NCI-H345 treated with DMSO at 0.1 percent for 48 hours (cell line): ENCODE data around the gene SREBF2.

ENCODE experiments used
- DNase-seq: peaks from one replicate; lab custom pipeline; 2025; ENCODE audit not compliant: unreplicated experiment; lab: John Stamatoyannopoulos, UW

Gene SREBF2

DNA sequence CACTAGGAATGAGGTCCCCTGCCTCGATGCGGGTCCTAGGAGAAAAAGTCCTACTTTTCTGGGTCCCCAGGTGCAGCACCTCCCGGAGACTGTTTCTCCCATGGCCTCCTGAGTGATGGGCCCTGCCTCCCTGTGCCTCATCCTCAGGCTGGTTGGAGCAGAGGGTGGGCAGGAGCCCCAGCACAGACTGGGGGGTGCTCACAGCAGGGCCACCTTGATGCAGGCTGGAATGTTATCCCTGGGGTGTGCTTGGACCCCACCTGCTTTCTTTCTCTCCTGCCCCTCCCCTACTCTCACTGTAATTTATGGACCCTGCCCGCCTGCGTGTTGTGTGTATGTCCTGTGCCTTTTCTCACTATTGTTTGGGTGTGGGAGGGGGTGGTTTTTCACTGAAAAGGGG is 73.9 kb downstream of the SREBF2 start:
- no peak for DNase-seq

DNA sequence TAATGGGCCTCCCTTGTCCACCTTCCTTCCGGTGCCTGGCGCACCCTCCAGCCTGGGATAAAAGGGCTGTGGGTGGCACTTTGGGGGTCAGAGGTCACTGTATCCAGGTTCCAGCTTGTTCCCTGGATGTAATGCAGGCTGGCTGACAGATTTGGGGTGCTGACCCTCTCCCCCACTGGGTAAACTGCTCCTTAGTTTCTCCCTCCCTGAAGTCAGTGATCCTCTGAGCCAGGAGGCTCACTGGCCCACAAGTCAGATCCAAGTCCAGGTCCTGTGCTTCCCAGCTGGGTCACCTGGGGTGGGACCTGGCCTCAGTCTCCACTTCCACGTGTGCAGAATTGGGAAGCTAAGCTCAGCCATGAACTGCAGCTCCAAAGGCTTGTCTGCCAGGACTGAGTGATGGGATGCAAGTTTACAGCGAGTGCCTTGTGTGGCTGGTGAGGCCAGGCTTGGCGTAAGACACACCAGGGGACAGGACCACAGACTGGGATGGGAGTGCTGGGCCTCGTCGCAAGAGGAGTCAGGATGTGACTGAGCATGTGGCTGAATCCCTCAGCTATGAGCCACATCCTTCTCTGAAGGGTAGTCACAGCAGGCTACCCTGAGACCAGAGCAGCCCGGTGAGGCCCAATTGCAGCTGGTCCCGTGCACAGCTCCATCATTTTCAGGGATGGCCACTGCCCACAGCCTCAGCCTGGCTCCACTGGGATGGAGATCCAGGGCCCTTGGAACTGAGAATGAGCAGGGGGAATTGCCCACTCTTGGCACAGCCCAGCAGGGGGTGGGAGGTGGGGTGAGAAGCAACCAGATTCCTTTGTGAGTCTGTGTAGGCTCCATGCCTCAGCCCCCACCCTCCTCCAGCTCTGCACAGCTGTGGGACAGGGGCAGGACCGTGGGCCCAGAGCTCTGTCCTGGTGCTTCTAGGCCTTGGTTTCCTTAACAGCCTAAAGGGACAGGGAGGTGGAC is 74.8 kb downstream of the SREBF2 start:
- DNase-seq, result no peak

DNA sequence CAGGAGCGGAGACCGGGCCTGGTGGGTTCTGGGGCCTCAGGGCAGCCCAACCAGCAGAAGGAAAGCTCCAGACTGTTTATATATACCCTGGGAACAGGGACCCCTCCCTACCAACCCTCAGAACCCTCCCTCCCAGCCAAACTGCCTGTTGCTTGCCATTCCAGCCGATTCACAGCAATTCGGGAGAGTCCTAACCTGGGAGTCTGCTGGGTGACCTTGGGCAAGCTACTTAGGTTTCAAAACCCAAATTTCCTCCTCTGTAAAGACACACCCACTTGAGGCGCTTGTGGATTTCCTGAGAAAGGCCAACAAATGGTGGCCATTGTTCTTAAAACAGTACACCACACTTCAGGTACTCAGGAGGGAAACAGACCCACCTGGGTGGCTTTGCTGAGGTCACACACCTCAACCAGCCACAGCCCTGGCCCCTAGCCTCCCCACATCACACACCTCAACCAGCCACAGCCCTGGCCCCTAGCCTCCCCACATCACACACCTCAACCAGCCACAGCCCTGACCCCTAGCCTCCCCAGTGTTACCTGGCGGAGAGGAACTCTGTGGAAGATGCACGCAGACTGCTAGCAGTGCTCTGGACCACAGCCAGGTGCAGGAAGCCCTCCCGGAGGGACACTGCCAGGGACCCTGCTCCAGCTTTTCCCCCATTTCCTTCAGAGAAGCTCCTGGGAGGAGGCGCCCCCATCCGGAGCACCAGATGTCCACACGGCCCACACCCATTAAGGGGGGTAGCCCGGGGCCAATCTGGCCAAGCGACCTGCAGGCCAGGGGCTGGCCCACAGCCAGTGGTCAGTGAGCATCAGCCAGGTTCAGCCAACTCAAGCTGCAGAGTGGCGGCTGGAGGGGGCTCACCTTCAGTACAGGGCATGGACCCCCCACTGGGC is 75.8 kb downstream of the SREBF2 start:
- DNase-seq, result no peak

DNA sequence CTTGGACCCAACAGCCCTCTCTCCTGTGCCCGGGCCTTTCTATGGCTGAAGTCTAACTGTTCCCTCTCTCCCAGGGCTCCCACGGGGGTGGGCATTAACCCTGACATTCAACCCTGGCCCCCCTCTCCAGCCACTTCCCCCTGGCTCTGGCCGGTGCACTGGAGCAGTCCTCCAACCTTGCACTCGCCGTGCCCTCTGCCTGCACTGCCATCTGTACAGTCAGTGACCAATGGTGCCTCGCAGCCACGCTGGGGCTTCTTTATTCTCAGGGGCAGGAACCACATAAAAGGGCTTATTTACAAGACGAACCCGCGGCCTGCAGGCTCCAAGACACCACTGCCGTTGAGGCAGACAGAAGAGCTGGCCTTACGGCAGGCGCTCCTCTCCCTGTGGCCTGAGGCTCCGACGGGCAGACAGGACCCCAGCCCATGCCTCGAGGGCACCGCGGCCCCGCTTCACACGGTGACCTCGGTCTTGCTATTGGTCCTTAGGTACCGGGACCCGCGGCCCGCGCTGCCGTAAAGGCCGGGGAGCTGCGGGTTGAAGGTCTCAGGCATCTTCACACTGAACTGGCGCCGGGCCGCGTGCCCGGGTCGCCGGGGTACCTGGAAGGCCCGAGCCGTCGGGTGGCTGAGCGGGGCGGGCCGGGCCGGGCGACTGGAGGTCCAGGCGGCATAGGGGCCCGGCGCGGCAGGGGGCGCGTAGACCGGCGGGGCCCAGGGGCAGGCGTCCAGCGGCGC is 76.6 kb downstream of the SREBF2 start:
- no peak for DNase-seq

DNA sequence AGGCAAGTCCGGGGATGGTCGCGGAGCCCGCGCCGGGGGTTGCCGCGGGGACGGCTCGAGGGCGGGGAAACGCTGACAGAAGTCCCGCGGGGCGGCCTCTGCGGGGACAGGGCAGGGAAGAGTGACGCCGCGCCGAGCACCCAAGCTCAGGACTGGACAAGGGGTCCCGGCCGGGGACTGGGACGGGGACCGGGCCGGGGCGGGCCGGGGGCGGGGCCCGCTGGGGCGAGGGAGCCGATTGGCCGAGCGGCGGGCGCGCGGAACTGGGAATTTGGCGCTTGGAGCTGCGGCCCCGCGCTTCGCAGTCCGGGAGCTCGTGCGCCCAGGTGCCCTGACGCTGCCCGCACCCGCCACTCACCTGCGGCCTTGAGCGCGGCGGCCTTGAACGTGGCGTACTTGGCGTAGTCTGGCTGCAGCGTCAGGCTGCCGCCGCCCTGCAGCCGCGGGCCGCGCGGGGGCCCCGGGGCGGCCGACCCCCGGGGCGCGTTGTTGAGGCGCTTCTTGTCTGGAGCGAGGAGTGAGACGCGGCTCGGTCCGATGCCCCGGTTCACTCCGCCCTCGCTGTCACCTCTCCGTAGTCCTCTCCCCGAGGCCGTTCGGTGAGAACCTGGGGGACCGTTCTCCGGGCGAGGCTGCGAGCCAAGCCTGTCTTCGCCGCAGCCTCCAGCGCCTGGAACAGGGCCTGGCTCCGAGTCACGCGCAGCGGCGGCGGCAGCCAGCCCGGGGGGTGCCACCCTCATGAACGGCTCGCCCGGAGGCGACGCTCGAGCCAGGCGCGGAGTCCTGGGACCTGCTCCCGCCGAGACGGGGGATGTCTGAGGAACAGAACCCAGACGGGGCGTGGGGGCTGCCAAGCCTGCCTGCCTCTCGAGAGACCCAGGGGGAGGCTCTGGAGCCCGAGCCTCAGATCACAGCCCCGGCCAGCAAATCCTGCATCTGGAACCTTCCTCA is 77.4 kb downstream of the SREBF2 start:
- DNase-seq, result no peak

DNA sequence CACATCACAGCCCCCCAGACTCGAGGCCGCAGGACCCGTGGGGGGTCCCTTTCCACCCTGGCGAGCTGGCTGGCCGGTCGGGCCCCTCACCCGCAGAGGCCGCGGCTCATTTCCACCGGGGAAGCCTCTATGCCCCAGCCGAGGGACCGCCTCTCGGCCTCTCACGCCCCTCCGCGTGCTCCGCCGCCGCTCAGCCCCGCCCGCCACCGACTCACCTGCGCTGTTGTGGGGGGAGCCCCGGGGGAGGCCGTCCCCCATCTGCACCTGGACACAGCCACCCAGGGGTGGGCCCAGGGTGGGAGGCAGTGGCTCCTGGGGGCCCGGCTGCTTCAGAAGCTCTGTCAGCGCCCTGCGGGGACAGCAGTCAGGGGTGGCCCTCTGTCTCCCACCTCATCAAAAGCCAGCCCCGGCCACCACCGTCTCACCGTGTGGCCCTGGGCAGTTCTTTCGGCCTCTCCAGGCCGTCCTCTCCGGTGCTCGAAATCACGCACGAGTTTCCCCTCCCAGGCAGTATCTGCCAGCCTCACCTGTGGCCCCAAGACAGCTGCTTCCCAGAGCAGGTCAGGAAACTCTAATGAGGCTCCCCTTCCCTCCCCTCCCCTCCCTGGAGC is 78.2 kb downstream of the SREBF2 start:
- DNase-seq, result no peak

DNA sequence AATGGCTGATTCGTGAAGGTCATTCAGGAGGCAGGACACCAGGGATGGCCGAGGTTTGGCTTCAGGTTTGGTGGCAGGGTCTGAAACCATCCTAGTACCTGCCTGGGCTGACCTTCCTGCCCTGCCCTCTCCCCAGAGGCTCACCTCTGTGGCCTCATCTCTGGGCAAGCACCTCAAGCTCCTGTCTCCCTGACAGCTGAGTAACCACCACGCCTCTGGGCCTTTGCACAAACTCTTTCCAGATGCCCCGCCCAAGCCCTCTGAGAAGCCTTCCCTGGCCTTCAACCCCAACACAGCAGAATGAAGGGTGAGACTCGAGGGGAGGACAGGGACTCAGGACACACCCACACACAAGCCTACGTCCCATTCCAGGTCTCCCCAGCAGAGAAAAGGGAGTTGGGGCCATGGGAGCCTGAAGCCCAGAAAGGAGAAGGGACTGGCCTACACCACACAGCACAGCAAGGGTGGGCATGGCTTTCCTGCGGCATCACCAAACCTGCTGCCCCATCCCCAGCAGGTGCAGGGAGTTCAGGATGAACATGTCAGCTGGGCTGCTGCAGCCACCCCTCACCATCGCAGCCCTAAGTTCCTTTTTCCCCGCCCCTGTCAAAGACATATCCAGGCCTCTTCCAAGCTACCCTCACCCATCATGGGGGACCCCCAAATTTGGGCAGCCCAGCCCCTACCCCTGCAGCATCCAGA is 79.6 kb downstream of the SREBF2 start:
- DNase-seq, result no peak

DNA sequence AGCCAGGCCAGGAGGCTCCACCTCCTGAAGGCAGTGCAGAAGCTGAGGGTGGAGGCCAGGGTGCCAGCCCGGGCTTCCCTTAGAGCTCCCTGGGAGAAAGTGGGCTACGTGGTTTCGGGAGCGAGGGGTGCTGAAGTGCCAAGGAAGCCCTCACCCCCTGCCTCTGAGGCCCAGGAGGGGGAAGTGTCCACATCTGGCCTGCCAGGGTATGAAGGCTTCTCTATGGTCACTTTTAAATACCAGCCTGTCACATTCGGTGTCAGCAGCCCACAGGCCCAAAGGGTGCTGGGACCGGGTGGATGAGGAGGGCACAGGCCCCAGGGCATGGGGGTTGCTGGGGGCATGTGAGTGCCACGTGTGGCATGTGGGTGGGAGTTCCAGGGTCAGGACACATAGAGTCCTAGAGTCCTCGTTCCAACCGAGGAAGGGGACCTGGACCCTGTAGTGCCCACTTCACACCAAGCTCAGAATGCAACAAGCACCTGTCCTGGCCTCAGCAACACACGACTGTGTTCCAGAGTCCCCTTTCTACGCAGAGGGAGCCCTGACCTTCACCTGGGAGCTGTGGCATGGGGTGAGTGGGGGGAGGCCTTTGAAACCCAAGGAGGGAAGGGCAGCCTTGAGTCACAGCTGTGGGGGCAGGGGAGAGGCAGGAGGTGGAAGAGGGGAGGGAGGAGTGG is 80.3 kb downstream of the SREBF2 start:
- no peak for DNase-seq

DNA sequence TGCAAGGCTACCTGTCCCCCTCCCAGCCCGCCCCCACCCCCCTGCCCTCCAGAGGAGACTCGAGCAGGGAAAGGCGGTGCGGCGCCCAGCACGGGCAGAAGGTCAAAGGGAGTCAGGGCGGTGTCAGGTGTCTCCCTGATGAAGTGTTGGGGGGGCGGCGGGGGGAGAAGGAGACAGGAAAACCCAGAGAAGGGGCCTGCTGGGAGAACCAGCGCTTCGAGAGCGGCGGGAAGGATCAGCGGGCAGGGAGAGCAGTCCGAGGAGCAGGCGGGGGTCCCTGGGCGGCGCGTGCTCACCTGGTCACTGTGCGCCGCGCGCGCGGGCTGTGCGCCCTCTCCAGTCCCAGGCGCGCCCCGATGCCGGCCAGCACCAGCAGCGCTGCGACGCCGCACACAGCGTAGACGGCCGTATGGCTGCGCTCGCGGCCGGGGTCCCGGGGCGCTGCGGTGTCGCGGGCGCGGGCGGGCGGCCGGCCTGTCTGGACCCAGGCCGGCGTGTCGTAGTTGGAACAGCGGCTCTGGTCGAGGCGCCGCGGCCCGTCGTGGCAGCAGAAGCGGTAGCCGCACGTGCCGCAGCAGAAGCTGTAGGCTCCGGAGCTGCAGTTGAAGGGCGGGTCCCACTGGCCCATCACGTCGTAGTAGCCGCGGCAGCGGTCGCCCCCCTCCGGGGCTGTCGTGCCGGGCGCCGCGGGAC is 81.1 kb downstream of the SREBF2 start:
- no peak for DNase-seq

DNA sequence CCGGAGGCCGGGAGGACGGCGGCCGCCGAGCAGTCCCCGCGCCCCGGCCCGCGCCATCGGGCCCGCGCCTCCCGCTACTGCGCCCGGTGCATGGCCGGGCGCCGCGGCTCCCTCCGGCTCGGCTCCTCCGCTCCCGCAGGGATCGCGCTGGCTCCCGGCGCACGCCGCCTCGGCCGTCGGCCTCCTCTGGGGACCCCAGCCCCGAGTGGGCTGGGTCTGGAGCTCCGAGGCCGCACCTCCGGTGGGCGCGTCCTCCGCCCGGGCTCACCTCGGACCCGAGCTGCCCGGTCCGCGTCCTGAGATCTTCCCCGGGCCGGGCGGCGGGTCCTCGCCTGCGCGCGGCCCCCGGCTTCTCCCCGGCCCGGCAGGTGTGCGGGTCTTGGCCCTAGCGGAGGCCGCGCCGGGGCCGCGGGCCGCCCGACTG is 81.7 kb downstream of the SREBF2 start:
- no peak for DNase-seq

DNA sequence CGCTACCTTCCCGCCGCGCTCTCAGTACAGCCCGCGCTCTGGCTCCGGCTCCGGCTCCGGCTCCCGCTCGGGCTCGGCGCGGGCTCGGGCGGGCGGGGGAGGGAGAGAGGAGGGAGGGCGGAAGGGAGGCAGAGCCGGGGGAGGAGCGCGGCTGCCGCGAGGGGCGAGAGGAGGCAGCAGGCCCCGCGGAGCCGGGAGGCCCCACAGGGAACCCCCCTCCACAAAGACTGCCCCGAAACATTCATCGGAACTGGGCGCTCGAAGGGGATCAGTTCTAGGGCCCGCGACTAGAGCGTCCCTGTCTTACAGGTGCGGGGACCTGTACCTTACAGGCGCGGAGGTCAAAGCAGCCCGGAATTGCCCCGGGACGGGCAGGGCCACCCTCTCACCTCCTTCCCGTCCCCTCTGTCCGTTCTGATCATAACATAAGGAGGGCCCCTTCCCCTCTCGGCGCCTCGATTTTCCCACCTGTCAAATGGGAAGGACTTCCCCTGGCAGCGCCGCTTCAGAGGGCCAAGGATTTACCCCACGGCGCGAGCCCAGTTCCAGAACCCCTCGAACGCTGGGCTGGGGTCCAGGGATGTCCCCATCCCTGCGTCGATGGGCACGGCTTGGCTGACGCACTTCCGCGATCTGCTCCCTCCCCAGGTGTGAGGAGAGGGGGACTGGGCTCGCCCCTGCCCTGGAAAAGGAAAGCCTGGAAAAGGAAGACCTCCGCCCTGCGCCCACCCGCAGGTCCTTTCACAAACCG is 82.3 kb downstream of the SREBF2 start, which contains the start of gene SHISA8:
Gene SHISA8 (minus strand): TSS at position 40 of the 751 bp plus-strand sequence. CDS start 407 bp downstream, outside the sequence.
- DNase-seq, result no peak

DNA sequence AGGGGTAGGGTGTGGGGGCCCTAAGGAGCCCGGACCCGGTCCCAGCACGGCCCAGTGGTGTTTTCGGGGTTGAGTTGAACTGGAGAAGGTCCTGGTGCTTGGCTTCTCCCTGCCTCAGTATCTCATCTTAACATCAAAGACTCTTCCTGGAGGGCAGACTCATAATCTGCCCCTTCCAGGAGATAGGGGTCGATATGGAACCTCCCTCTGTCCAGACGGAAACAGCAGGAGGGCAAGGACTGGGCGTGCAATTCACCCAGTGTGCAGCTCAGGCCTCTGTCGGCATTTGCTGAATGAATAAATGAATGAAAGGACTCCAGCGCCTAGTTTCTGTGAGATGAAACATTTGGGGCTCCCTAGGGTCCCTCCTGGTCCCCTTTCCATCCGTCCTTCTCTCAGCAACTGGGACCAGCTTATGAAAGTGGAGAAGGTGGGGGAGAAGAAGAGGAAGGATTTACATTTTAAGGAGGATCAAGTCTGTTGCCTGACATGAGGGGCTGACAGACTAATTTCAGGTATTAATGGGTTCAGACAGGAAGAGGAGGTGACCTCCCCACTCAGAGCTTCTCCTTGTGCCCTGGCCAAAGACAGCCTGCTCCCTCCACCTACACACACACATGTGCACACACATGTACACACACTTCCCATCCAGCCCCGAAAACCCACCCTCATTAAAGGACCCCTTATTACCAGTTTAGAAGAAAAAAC is 83.0 kb downstream of the SREBF2 start:
- DNase-seq, result no peak

DNA sequence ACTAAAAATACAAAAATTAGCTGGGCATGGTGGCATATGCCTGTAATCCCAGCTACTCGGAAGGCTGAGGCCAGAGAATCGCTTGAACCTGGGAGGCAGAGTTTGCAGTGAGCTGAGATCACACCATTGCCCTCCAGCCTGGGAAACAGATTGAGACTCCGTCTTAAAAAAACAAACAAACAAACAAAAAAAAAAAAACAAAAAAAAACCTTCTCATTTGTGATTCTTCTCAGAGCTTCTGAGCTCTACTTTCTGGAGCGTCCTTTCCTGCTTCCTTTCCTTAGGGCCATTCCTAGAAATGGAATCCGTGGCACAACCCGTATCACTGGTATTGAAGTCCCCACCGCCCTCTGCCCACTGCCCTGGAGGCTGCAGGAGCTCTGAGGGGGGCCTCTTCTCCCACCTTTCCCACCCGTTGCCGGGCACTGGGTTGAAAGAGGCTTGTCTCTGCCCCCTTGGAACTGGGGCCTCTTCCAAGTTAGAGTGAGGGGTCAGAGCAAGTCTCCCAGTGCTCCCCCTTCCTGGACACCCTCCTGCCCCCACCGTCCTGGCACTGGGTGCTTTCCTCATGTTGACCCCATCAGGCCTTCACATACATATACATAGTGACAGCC is 83.9 kb downstream of the SREBF2 start:
- no peak for DNase-seq

DNA sequence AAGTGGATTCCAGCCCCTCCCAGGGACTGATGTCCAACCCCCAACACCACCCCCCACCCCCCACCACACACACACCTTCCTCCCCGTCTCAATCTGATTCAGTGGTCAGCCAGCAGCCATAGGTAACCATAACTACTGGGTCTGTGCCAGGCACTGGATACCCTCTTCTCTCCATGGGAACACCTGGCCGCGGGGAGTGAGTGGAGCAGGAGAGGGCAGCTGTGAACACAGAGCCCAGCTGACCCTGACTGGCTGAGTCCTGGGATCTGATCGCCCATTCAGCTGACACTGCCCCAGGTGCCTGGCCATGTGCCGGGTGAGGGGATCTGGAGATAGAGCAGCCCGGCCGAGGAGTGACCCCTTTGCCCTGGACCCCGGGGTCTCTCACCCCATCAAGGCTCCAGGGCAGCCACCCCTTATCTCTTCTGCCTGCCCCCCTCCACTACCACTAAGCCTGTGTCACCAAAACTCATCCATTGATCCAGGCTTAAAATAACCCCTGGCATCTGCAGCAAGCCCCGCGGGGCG is 84.5 kb downstream of the SREBF2 start:
- DNase-seq, result no peak

DNA sequence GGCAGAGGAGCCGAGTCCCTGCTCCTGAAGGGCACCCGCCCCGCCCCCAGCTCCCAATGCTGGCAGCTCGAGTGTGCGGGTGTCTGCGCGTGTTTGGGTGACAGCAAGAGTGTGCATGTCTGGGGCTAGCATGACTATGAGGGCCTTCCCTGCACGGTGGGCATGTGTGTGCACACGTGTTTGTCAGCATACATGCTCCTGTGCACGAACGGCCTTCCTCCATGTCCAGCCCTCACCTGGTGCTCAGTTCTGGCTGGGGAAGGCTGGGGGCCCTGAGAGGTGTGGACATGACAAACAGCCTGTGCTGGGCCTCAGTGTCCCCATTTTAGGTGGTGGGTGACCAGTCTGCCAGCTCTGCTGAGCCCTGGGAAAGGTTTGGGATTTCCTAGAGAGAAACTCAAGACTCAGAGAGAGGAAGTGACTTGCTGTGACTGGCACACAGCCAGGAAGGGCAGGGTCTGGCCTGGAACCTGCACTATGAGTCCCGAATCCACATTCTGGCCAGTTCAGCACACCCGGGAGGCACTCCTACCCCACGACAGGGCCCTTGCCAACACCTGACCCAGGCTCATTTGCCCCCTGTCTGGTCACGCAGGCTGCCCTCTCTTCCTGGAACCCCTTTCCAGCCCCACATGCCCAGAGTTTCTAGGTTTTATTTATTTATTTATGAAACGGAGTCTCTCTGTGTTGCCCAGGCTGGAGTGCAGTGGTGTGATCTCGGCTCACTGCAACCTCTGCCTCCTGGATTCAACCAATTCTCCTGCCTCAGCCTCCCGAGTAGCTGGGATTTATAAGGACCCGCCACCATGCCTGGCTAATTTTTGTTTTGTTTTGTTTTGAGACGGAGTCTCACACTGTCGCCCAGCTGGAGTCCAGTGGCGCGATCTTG is 85.2 kb downstream of the SREBF2 start:
- no peak for DNase-seq
